CD4-positive, alpha-beta T cell treated with Interferon gamma for 1 hour (primary cell): ENCODE data around the gene PIP4K2A.

Source experiments
- DNase-seq: peaks from one replicate; pipeline ENCODE4 v3.0.0-alpha.2; 2020

PIP4K2A gene

DNA sequence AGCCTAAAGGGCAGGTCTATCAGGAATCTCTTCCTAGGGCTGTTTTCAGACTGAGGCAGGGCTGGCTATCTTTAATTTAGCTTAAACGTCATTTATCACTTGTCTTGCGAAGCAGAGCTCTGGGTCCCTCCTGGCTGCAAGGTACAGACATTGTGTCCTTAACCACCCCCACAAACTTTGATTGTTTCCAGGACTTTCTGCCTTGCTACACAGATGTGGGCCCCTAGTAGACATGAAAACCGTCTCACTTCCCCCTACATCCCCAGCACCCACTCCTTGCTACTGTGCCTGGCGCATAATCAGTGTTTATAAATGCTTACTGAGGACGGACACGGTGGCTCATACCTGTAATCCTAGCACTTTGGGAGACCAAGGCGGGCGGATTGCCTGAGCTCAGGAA is 54.5 kb downstream of the PIP4K2A start:
- no peak for DNase-seq

DNA sequence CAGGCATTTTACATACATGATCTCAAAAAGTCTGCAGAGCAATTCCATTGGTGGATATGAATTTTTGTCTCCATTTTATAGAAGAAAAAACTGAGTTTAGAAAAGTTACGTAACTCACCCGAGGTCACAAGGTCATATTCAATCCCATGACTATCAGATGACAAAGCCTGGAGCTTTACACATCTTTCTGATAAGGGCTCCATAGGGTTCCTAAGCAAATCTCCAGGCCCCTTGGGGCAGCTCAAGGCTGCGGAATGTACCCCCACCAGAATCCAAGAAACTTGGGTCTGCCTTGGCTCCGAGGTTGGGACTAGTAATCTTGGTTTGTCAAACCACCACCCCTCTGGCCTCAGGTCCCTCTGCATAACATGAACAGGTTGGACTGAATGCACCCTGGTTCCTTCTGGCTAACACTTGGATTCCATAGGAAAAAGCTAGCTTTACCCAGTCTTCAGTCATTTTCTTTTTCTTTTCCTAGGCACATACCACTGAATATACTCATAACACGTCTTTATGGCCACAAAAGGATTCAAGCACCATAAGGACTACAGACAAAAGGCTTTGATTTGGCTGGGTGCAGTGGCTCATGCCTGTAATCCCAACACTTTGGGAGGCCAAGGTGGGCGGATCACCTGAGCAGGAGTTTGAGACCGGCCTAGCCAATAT is 55.5 kb downstream of the PIP4K2A start:
- DNase-seq: no peak

- DNase-seq: no peak
Observed at GRCh38 chr10:22657566-22658225, 56.7 kb downstream of the PIP4K2A start.

- DNase-seq: no peak
Observed at GRCh38 chr10:22657024-22657423, 57.4 kb downstream of the PIP4K2A start.

GRCh38 chr10:22656036-22656435 is 58.3 kb downstream of the PIP4K2A start:
- no peak for DNase-seq

DNA sequence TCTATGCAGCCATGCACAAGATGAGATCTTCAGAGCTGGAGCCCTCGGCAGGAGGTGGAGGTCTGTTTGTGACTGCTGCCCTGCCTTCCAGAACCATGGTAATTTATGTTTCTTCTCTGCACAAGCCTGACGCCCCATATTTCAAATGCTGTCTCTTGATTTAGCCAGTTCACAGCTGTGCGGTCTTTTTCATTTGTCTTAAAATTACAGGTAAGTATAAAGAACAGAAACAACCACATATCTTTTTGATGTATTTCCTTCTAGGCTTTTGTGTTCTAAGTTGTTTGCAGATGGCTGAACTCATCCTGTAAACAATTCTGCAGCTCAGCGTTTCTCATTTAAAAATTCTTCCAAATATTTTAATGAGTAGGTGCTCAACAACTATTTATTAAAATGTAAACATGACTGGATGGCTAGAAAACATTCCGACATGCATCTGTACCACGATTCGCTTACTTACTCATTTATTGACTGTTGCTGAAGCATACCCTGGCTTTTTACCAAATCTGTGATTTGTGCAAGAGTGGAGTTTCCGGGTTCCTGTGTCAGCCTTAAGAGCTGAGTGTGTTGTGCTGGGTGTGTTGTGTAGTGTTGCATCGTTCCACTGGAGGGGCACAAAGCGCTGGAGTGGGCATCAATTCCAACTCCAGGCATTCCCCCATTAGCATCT is 58.9 kb downstream of the PIP4K2A start:
- DNase-seq: peak; percentile 33

DNA sequence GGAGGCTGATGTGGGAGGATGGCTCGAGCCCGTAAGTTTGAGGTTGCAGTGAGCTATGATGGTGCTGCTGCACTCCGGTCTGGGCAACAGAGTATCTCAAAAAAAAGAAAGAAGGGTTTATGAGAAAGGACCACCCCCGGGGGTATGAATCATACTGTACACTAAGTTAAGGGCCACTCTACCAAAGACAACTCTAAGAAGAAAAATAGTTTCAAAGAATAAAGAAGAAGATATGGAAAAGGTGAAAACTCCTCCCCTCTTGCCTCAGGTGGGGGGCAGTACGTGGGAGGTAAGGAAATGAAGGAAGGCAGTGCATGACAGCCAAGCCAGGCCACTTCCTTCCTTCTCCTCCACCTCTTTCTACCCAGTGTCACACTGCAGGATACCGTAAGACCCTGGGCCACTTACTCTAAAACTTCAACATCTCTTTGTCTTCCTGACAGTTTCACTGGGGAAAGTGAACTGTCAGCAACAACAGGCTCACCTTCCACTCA is 61.3 kb downstream of the PIP4K2A start:
- DNase-seq: no peak

GRCh38 chr10:22651276-22651980 is 63.0 kb downstream of the PIP4K2A start:
- DNase-seq: peak; percentile 28

DNA sequence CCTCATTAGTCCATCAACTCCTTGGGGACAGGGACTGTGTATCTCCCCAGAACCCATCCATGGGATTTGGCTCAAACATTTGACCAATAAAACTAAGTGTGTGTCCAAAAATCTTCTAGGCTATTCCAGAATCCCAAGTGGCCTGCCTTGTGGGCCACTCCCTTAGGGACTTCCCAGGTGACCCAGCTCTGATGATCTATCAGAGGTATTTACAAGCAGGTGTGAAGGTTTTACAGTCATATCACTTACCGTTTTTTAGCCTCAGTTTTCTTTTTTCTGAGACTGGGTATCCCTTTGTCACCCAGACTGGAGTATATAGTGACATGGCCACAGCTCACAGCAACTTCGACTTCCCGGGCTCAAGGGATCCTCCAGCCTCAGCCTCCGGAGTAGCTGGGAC is 64.4 kb downstream of the PIP4K2A start:
- DNase-seq: no peak

DNA sequence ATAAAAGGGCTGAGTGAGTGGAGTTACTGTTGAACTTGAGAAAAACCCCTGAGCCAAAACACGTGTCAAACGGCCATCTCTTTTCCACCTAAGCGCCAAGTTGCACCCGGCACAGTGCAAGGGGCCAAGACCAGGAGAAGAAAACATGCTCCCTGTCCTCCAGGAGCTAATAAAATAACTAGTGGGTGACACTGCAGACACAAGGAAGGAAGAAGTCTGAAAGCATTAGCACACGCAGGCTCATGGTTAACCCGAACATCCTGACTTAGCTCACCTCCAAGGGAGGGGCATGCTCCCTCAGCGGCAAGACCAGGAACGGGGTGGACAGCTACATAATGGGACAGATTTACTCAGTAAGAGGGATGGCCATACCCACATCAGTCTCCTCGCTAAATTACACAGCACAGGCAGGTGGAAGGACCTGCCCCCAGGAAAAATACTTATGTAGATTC is 65.0 kb downstream of the PIP4K2A start:
- DNase-seq: no peak

- DNase-seq: no peak
Observed at GRCh38 chr10:22648547-22648961, 65.8 kb downstream of the PIP4K2A start.

- no peak for DNase-seq
Observed at GRCh38 chr10:22647244-22647643, 67.1 kb downstream of the PIP4K2A start.

DNA sequence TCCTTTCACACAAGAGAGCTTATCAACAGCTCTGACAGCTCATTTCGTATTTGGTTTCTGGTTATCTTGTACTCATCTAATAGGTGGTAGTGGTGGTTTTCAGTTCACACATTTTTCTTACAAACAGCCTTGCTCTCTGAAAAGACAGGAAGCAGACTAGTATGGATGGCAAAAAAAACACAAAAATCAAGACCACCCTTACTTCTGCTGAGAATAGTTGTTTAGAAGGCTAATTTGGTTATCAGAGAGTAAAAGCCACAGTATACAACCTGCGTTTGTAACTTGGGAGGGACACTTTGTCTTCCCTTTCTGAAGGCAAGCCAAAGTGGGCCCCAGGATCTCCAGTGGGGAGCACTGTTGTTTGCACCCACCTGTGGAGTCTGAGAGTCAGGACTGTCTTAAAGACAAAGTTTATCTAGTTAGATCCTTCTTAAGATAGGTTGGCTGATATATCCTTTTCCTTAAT is 68.0 kb downstream of the PIP4K2A start:
- DNase-seq: no peak

GRCh38 chr10:22644222-22644621 is 70.2 kb downstream of the PIP4K2A start:
- DNase-seq: no peak

DNA sequence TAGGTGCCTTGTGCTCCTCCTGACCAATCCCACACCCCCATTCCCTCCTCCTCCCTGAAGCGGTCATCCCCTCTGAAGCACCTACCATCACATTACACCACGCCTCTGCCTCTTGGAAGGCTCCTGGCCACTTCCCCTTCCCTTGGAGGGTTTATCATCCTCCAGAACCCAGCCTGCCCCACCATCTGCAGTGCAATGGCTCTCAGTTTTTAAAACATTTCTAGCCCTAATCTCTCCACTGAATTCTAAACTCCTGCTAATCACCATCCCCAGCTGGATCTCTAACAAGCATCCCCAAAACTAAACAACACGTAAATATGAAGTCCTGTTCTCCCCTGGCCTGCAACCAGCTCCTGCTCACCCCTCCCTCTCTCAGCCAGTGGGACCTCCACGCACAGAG is 70.6 kb downstream of the PIP4K2A start:
- DNase-seq: no peak

- DNase-seq: no peak
Observed at GRCh38 chr10:22643116-22643515, 71.3 kb downstream of the PIP4K2A start.

DNA sequence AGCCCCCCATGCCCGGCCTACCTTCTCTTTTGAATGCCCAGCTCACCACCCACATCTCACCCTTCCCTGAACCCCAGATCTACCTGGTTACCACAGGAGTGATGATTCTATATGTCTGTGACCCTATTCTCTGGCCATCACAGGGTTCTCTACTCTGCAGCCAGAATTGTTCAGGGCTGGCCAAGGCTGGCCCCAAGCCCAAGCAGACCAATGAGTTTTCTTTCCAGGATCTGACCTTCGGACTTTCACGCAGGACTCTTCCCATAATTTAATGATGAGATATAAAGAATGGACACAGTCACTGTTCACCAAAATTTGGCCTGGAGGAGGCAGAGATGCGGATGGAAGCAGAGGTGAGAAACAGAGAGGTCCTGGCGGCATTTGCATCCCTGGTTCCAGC is 72.6 kb downstream of the PIP4K2A start:
- DNase-seq: no peak

GRCh38 chr10:22640359-22640758 is 74.0 kb downstream of the PIP4K2A start:
- no peak for DNase-seq

DNA sequence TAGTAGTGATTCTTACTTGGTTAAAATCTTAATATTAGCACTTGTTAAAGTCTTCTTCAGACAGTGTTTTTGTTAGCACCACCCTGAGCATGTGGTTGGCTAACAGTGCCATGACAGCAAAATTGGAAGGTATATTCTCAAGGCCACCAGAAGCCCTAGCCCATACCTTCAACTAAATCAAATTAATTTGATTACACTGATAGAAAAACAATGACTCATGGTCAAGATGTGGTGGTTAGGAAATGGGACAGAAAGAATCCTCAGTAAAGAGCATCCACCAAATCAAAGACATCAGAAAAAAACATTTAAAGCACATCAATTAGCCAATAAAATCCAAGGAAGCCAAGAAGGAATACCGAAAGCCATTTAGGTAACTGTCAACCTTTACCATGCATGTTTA is 75.5 kb downstream of the PIP4K2A start:
- DNase-seq: no peak

- DNase-seq: no peak
Observed at GRCh38 chr10:22637491-22637890, 76.9 kb downstream of the PIP4K2A start.

GRCh38 chr10:22635650-22636049 is 78.7 kb downstream of the PIP4K2A start:
- no peak for DNase-seq

DNA sequence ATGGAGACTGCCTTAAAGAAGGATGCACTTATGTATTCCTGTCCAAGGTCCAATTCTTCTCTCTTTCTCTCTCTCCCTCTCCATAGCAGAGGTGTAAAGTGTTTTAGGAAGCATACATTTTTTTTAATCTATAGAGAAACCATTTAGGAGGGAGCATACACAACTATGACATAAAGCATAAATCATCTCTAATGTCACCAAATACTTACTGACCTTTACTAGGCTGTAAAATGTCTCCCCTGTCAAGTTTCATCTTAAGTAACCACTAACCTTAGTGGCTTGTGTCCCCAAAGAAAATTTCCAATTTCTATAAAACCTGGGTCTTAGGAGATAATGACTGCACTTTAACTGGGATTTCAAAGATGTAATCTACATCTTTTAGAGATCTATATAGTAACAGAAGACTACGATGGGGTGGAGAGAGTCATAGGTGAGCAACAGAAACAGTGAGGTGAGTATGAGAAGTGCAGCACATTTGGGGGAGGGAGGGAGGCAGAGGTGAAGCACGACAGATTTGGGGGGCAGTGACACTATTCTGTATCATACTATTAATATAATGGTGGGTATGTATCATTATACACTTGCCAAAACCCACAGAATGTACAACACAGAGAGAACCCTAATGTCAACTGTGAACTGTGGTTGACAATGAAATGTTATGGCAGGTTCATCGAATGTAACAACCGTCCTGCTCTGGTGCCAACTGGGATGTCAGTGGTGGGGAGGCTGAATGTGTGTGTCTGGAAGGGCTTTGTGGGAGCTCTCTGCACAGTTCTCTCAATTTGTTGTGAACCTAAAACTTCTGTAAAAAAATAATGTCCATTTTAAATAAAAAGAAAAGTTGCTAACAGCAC is 79.5 kb downstream of the PIP4K2A start:
- no peak for DNase-seq
